ENCODE data around the gene SYP.

SYP gene

GRCh38 chrX:49197543-49198087 is 2.4 kb downstream of the SYP start:
- DNase-seq = no peak
- intact Hi-C loops (cut with DNase I) = no loop called here

- intact Hi-C loops (cut with DNase I) = no loop called here
- DNase-seq = peak in 21 of 42 donors; percentile 11 to 72 (median 53)
Observed at GRCh38 chrX:49193542-49193964, 6.4 kb downstream of the SYP start.

DNA sequence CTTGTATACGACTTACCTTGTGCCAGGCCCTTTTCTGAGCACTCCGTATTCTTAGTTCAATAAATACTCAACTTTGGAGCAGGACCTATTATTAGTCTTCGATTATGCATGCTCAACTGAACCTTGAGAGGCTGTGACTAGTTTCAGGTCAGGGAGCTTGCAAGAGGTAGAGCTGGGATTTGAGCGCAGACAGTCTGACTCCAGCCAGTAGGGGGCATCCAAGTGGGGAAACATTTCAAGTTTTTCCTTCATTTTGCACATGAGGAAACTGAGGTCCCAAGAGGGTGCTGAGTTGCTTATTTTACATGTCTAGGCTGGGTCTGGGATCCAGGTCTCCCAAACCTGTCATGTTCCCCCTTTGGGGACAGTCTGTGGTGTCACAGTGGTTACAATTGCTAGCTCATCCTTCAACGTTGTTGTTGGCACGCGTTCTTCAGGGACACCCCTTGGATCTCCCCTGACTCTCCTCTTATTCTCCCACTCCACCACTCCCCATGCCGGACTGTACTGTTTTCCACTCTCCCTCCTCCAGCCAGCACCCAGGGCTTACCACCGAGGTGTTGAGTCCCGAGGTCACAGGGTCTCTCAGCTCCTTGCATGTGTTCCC is 7.2 kb downstream of the SYP start:
- peak in 11 of 42 donors; percentile 12 to 66 (median 41) for DNase-seq
- intact Hi-C loops (cut with DNase I) = no loop called here

DNA sequence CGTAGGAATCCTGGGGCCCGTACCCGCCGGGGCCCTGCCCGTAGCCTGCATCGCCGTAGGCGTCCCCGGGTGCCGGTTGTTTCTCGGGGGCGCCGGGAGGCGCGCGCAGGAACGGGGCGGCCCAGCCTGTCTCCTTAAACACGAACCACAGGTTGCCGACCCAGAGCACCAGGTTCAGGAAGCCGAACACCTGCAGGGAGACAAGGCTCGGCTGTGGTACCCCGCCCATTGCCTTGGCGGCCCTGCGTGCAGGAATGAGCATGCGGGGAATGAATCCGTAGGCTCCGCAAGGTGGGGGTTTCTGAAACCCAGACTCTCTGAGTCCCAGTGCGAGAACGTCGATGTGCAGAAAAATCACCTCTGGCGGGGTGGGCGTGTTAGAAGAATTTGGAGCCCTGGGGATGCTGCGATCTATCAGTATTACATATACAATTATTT is 8.4 kb downstream of the SYP start:
- peak in 2 of 42 donors; percentile 22 to 48 for DNase-seq
- intact Hi-C loops (cut with DNase I) = no loop called here

GRCh38 chrX:49190821-49191573 is 9.0 kb downstream of the SYP start:
- intact Hi-C loops (cut with DNase I) = no loop called here
- DNase-seq = peak; percentile 80 to 98 (median 93)

DNA sequence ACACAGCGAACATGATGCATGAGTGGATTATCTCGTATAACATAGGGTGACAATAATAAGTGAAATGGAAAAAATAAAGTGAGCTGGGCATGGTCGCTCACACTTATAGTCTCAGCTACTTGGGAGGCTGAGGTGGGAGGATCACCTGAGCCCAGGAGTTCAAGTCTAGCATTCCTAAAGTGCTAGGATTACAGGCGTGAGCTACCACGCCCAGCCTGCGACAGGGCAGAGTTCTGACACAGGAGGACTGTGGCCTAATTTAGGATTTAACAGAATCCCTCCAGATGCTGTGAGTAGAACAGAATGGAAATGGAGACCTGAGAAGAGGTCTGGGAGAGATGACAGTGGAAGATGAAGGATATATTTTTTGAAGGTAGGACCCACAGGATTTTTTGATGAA is 10.4 kb downstream of the SYP start:
- no peak for DNase-seq
- intact Hi-C loops (cut with DNase I) = no loop called here

- intact Hi-C loops (cut with DNase I) = no loop called here
Observed at GRCh38 chrX:49188468-49189076, 11.4 kb downstream of the SYP start.

GRCh38 chrX:49187526-49187925 is 12.5 kb downstream of the SYP start:
- intact Hi-C loops (cut with DNase I) = no loop called here
- DNase-seq = no peak

More at GRCh38 chrX:49188468-49189076, 11.4 kb downstream of the SYP start:
- DNase-seq = no peak

DNA sequence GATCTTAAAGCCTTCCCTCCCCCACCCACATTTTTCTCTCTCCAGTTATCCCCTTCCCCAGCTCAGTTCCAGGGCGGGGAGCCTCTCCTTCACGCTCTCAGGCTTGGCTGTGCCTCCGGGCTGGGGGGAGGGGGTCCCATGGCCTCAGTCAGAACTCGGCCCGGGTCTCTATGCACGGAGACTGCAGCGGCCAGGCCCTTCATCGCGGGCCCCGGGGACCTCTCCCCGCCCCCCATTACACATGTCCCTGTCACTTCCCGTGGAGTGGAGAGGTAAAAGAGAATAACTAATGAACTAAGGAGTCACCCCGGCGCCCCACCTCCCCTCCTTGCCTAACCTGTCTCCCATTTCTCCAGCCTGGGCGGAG is 13.0 kb downstream of the SYP start:
- intact Hi-C loops (cut with DNase I) = no loop called here
- no peak for DNase-seq

GRCh38 chrX:49186125-49187027 is 13.6 kb downstream of the SYP start, which contains the start of gene PRICKLE3:
PRICKLE3 (minus strand) TSS chrX:49186373; CDS start chrX:49186297, 76 bp downstream.
- intact Hi-C loops (cut with DNase I) = no loop called here
- peak in 41 of 42 donors; percentile 34 to 83 (median 64) for DNase-seq

GRCh38 chrX:49184294-49185281 is 15.4 kb downstream of the SYP start:
- intact Hi-C loops (cut with DNase I) = no loop called here
- DNase-seq = peak; percentile 54 to 92 (median 76)

GRCh38 chrX:49183701-49184281 is 16.2 kb downstream of the SYP start:
- intact Hi-C loops (cut with DNase I) = no loop called here

GRCh38 chrX:49179358-49179757 is 20.6 kb downstream of the SYP start:
- no peak for DNase-seq
- intact Hi-C loops (cut with DNase I) = no loop called here

More at GRCh38 chrX:49183701-49184281, 16.2 kb downstream of the SYP start:
- no peak for DNase-seq

- no peak for DNase-seq
- intact Hi-C loops (cut with DNase I) = no loop called here
Observed at GRCh38 chrX:49178537-49178936, 21.5 kb downstream of the SYP start.

- intact Hi-C loops (cut with DNase I) = no loop called here
- no peak for DNase-seq
Observed at GRCh38 chrX:49177873-49178480, 22.0 kb downstream of the SYP start.

DNA sequence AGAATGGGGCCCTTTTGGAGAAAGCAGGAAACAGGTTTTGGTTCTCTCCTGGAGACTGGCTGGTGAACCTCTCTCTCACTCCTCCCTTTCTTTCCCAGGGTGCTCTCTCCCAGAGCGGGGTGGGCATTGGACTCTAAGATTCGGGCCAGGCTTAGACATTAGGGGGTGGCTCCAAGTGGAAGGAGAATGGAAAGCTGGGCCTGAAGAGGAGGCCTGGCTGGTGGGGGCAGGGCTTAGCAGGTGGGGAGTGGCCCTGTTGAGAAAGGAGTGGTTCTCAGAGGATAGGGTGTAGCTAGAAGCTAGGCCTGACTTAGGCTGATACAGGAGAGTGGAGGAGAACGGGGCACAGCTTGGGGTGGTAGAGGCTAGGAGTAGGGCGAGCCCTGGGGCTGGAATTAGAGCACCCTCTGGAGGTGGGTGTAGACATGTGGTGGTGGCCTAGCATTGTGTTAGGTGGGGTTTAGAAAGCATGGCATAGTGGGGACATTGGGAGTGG is 22.6 kb downstream of the SYP start:
- intact Hi-C loops (cut with DNase I) = no loop called here
- DNase-seq = no peak
